ENCODE results near the gene C14orf119. TPM values are rescaled to one million over a fixed set of nuclear protein-coding genes. Genes with fewer than 3 reads are reported as not detected.

Gene C14orf119
- total and polyA plus RNA-seq, 12 donors, result 23.9 to 206 (median 51.8) TPM

DNA sequence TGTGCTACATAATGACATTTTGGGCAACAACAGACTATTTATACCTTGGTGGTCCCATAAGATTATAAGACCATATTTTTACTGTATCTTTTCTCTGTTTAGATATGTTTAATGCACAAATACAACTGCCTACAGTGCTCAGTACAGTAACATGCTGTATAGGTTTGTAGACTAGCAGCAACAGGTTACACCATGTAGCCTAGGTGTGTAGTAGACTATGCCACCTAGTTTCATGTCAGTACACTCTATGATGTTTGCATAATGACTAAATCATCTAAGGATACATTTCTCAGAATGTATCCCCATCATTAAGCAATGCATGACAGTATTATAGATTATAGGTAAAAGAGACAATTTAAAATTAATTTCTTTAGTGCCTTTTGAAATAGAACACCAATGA, 54.4 kb downstream of the C14orf119 start:
- H3K36me3 ChIP-seq (replicated peaks in 1 of 2), result no peaks in the 10 kb centered on the region
- no peaks in the 10 kb centered on the region for H3K9me3 ChIP-seq (replicated peaks in 1 of 3)
- no peak overlapping the region for H3K4me3 ChIP-seq
- H3K27ac ChIP-seq, result no peak overlapping the region
- intact Hi-C loops (cut with DNase I), result no loop called here
- DNase-seq, result no peak
- TF ChIP-seq POLR2A (IDR thresholded peaks at IDR 0.05) (no peak), CTCF (IDR thresholded peaks at IDR 0.05) (no peak)
- peaks cover 12 to 14% of the 10 kb centered on the region in 2 donors for H3K4me1 ChIP-seq (replicated peaks in 1 of 2)
- no peaks in the 10 kb centered on the region for H3K27me3 ChIP-seq

Other genes with a start within 250 kb of the C14orf119 start
- gene LRP10, start 223.8 kb upstream of the C14orf119 start, total RNA-seq, result 100 to 1,000 TPM in 4 of 9 donors, 10 to 100 TPM in 5; 14.8 to 207 (median 92.0) TPM
- gene LRP10, start 223.8 kb upstream of the C14orf119 start, polyA plus RNA-seq, result 10 to 100 TPM; 13.1 to 26.8 (median 14.8) TPM
- under 1 TPM in 5 of 9 donors, not detected in 4; 0.15 to 0.28 (median 0.25) TPM for gene REM2, start 212.3 kb upstream of the C14orf119 start, total RNA-seq
- 1 to 10 TPM in 1 of 3 donors, under 1 TPM in 2; 0.09 to 1.2 (median 0.64) TPM for gene REM2, start 212.3 kb upstream of the C14orf119 start, polyA plus RNA-seq
- 1,000 to 10,000 TPM in 2 of 9 donors, 100 to 1,000 TPM in 1, 10 to 100 TPM in 6; 70.4 to 1,877 (median 86.2) TPM for gene RBM23, start 176.4 kb upstream of the C14orf119 start, total RNA-seq
- gene RBM23, start 176.4 kb upstream of the C14orf119 start, polyA plus RNA-seq, result 10 to 100 TPM; 39.5 to 82.8 (median 43.8) TPM
- gene PRMT5, start 166.1 kb upstream of the C14orf119 start, total RNA-seq, result 100 to 1,000 TPM in 2 of 9 donors, 10 to 100 TPM in 7; 28.6 to 125 (median 68.0) TPM
- gene PRMT5, start 166.1 kb upstream of the C14orf119 start, polyA plus RNA-seq, result 100 to 1,000 TPM in 1 of 3 donors, 10 to 100 TPM in 2; 20.9 to 134 (median 21.6) TPM
- 10 to 100 TPM; 16.8 to 72.2 (median 35.4) TPM for gene HAUS4, start 138.4 kb upstream of the C14orf119 start, total RNA-seq
- gene HAUS4, start 138.4 kb upstream of the C14orf119 start, polyA plus RNA-seq, result 10 to 100 TPM; 11.2 to 20.4 (median 20.0) TPM
- 10 to 100 TPM in 3 of 9 donors, 1 to 10 TPM in 6; 2.0 to 12.6 (median 6.2) TPM for gene AJUBA, start 113.0 kb upstream of the C14orf119 start, total RNA-seq
- gene AJUBA, start 113.0 kb upstream of the C14orf119 start, polyA plus RNA-seq, result 1 to 10 TPM; 1.4 to 3.6 (median 2.3) TPM
- gene C14orf93, start 85.4 kb upstream of the C14orf119 start, total RNA-seq, result 10 to 100 TPM in 2 of 9 donors, 1 to 10 TPM in 7; 4.0 to 12.4 (median 8.0) TPM
- gene C14orf93, start 85.4 kb upstream of the C14orf119 start, polyA plus RNA-seq, result 10 to 100 TPM in 1 of 3 donors, 1 to 10 TPM in 2; 2.9 to 12.5 (median 7.5) TPM
- gene PSMB5, start 60.6 kb upstream of the C14orf119 start, total RNA-seq, result 100 to 1,000 TPM; 114 to 377 (median 140) TPM
- gene PSMB5, start 60.6 kb upstream of the C14orf119 start, polyA plus RNA-seq, result 100 to 1,000 TPM in 1 of 3 donors, 10 to 100 TPM in 2; 55.4 to 175 (median 75.4) TPM
- under 1 TPM in 1 of 9 donors, not detected in 8; 0.17 TPM for gene PSMB11, start 53.3 kb upstream of the C14orf119 start, total RNA-seq
- gene PSMB11, start 53.3 kb upstream of the C14orf119 start, polyA plus RNA-seq, result not detected
- 1 to 10 TPM; 1.9 to 5.7 (median 3.4) TPM for gene CDH24, start 38.0 kb upstream of the C14orf119 start, total RNA-seq
- gene CDH24, start 38.0 kb upstream of the C14orf119 start, polyA plus RNA-seq, result 10 to 100 TPM in 2 of 3 donors, 1 to 10 TPM in 1; 1.5 to 29.3 (median 15.3) TPM
- gene ACIN1, start 369 bp upstream of the C14orf119 start, total RNA-seq, result 100 to 1,000 TPM in 5 of 9 donors, 10 to 100 TPM in 4; 73.1 to 203 (median 129) TPM
- gene ACIN1, start 369 bp upstream of the C14orf119 start, polyA plus RNA-seq, result 100 to 1,000 TPM; 116 to 431 (median 258) TPM
- gene CIROP, start 9.5 kb downstream of the C14orf119 start, total RNA-seq, result not detected
- not detected for gene CIROP, start 9.5 kb downstream of the C14orf119 start, polyA plus RNA-seq
- under 1 TPM in 1 of 9 donors, not detected in 8; 0.15 TPM for gene CEBPE, start 23.8 kb downstream of the C14orf119 start, total RNA-seq
- under 1 TPM in 2 of 3 donors, not detected in 1; 0.03 to 0.40 TPM for gene CEBPE, start 23.8 kb downstream of the C14orf119 start, polyA plus RNA-seq
- 10 to 100 TPM in 8 of 9 donors, 1 to 10 TPM in 1; 6.8 to 50.9 (median 33.2) TPM for gene SLC7A8, start 88.2 kb downstream of the C14orf119 start, total RNA-seq
- gene SLC7A8, start 88.2 kb downstream of the C14orf119 start, polyA plus RNA-seq, result 10 to 100 TPM; 18.2 to 24.5 (median 21.0) TPM
- gene RNF212B, start 142.4 kb downstream of the C14orf119 start, total RNA-seq, result not detected
- gene RNF212B, start 142.4 kb downstream of the C14orf119 start, polyA plus RNA-seq, result not detected
- 10 to 100 TPM in 4 of 9 donors, 1 to 10 TPM in 5; 4.7 to 14.8 (median 9.7) TPM for gene HOMEZ, start 190.6 kb downstream of the C14orf119 start, total RNA-seq
- 10 to 100 TPM in 1 of 3 donors, 1 to 10 TPM in 2; 4.5 to 15.0 (median 4.8) TPM for gene HOMEZ, start 190.6 kb downstream of the C14orf119 start, polyA plus RNA-seq
- gene PPP1R3E, start 207.4 kb downstream of the C14orf119 start, total RNA-seq, result 10 to 100 TPM in 4 of 9 donors, 1 to 10 TPM in 5; 2.2 to 16.6 (median 9.5) TPM
- 10 to 100 TPM; 16.8 to 82.8 (median 29.1) TPM for gene PPP1R3E, start 207.4 kb downstream of the C14orf119 start, polyA plus RNA-seq
- 10 to 100 TPM; 23.8 to 51.8 (median 36.6) TPM for gene BCL2L2, start 211.3 kb downstream of the C14orf119 start, total RNA-seq
- 10 to 100 TPM; 16.8 to 54.6 (median 44.6) TPM for gene BCL2L2, start 211.3 kb downstream of the C14orf119 start, polyA plus RNA-seq
- gene PABPN1, start 226.0 kb downstream of the C14orf119 start, total RNA-seq, result 100 to 1,000 TPM in 4 of 9 donors, 10 to 100 TPM in 5; 18.3 to 200 (median 79.3) TPM
- 100 to 1,000 TPM in 2 of 3 donors, 10 to 100 TPM in 1; 97.8 to 632 (median 331) TPM for gene PABPN1, start 226.0 kb downstream of the C14orf119 start, polyA plus RNA-seq

Measured in adrenal gland (tissue), 12 donors.